WTC11 (cell line): ENCODE results near the gene MAN2B2. TPM values are rescaled to one million over a fixed set of nuclear protein-coding genes. Genes with fewer than 3 reads are reported as not detected.

Source experiments
- ATAC-seq: fragments of 200-7000 bp; cut with Tn5 transposase; 2 replicates; pipeline ENCODE4 v1.10.0; 2021; ENCODE audit warnings: mild to moderate bottlenecking, moderate library complexity
- CTCF ChIA-PET: fragments of 300-600 bp; sonication (Branson Sonifier 250); formaldehyde crosslinking; loops from one replicate; lab custom pipeline; 2021; ENCODE audit warnings: antibody characterized with exemption; lab: Charles Lee
- POLR2A ChIA-PET: fragments of 350-600 bp; sonication (Branson Sonifier 250); formaldehyde crosslinking; loops from one replicate; lab custom pipeline; 2021; ENCODE audit warnings: antibody characterized with exemption; lab: Charles Lee
- DNase-seq: peaks from one replicate; pipeline ENCODE4 v3.0.0; 2021; ENCODE audit warnings: low spot score
- H3K27ac Mint-ChIP-seq: 2 replicates; pipeline ENCODE4 v1.8.0; 2021; ENCODE audit warnings: mixed read lengths
- H3K27me3 Mint-ChIP-seq: 2 replicates; pipeline ENCODE4 v1.8.0; 2021; ENCODE audit warnings: low read depth, mild to moderate bottlenecking, moderate library complexity, mixed read lengths
- H3K36me3 Mint-ChIP-seq: 2 replicates; pipeline ENCODE4 v1.8.0; 2021; ENCODE audit warnings: mixed read lengths
- H3K4me1 Mint-ChIP-seq: 2 replicates; pipeline ENCODE4 v1.8.0; 2022; ENCODE audit warnings: mixed read lengths
- H3K4me3 Mint-ChIP-seq: 2 replicates; pipeline ENCODE4 v1.8.0; 2021; ENCODE audit warnings: mild to moderate bottlenecking, moderate library complexity, mixed read lengths
- H3K9me3 Mint-ChIP-seq: 2 replicates; pipeline ENCODE4 v1.8.0; 2021; ENCODE audit warnings: mixed read lengths
- ATF3 ChIP-seq: sonication (generic); formaldehyde crosslinking; conservative IDR thresholded peaks from 2 replicates; pipeline ENCODE4 v1.8.1; 2022; ENCODE audit warnings: mild to moderate bottlenecking, missing genetic modification reagents
- FOXP1 ChIP-seq: sonication (generic); formaldehyde crosslinking; IDR thresholded peaks from 2 replicates; pipeline ENCODE4 v1.8.0; 2022; ENCODE audit warnings: missing genetic modification reagents, mild to moderate bottlenecking, moderate library complexity, borderline replicate concordance
- FOXP4 ChIP-seq: sonication (generic); formaldehyde crosslinking; IDR thresholded peaks from 2 replicates; pipeline ENCODE4 v1.8.0; 2022; ENCODE audit warnings: mild to moderate bottlenecking, missing genetic modification reagents
- GABPB1 ChIP-seq: sonication (generic); formaldehyde crosslinking; IDR thresholded peaks from 2 replicates; pipeline ENCODE4 v1.8.1; 2023; ENCODE audit warnings: mild to moderate bottlenecking, missing genetic modification reagents
- GTF2I ChIP-seq: fragments of 250-450 bp; sonication (Bioruptor Pico); conservative IDR thresholded peaks from 2 replicates; pipeline ENCODE4 v1.4.0; 2021; ENCODE audit warnings: mild to moderate bottlenecking
- HMGA2 ChIP-seq: fragments of 250-450 bp; sonication (Bioruptor Pico); IDR thresholded peaks from 2 replicates; pipeline ENCODE4 v1.4.0; 2021; ENCODE audit warnings: mild to moderate bottlenecking, moderate library complexity
- MYBL2 ChIP-seq: sonication (generic); formaldehyde crosslinking; IDR thresholded peaks from 2 replicates; pipeline ENCODE4 v1.8.1; 2023; ENCODE audit warnings: mild to moderate bottlenecking, moderate library complexity, missing genetic modification reagents
- NR2C2 ChIP-seq: sonication (generic); formaldehyde crosslinking; IDR thresholded peaks from 2 replicates; pipeline ENCODE4 v1.8.0; 2022; ENCODE audit warnings: mild to moderate bottlenecking, missing genetic modification reagents
- RELA ChIP-seq: sonication (generic); formaldehyde crosslinking; IDR thresholded peaks from 2 replicates; pipeline ENCODE4 v1.8.1; 2022; ENCODE audit warnings: missing genetic modification reagents, mild to moderate bottlenecking, borderline replicate concordance
- SMAD4 ChIP-seq: sonication (generic); formaldehyde crosslinking; IDR thresholded peaks from 2 replicates; pipeline ENCODE4 v1.8.0; 2022; ENCODE audit warnings: mild to moderate bottlenecking, missing genetic modification reagents
- STAT6 ChIP-seq: sonication (generic); formaldehyde crosslinking; conservative IDR thresholded peaks from 2 replicates; pipeline ENCODE4 v1.8.1; 2023; ENCODE audit warnings: mild to moderate bottlenecking, low read depth, missing genetic modification reagents, moderate library complexity
- ZNF416 ChIP-seq: fragments of 250-450 bp; sonication (Bioruptor Pico); IDR thresholded peaks from 2 replicates; pipeline ENCODE4 v1.9.0; 2021; ENCODE audit warnings: mild to moderate bottlenecking, inconsistent platforms
- ZNF512 ChIP-seq: sonication (generic); formaldehyde crosslinking; IDR thresholded peaks from 2 replicates; pipeline ENCODE4 v1.8.1; 2022; ENCODE audit warnings: missing genetic modification reagents, borderline replicate concordance
- total RNA-seq: library from RNA; stranded (reverse); gene quantifications from 3 replicates; pipeline ENCODE4 v1.2.3, GENCODE V29; 2021
- TF ChIP-seq, protein P1 (sequence below): sonication (generic); formaldehyde crosslinking; IDR thresholded peaks from 2 replicates; pipeline ENCODE4 v1.8.1; 2023; ENCODE audit warnings: mild to moderate bottlenecking, moderate library complexity, missing genetic modification reagents
- TF ChIP-seq, protein P2 (sequence below): sonication (generic); formaldehyde crosslinking; IDR thresholded peaks from 2 replicates; pipeline ENCODE4 v1.8.1; 2023; ENCODE audit warnings: mild to moderate bottlenecking, missing genetic modification reagents, moderate library complexity

Gene MAN2B2
- total RNA-seq, 1 experiment from 2014 or later = 6.3 TPM

- TF ChIP-seq, protein P1, sequence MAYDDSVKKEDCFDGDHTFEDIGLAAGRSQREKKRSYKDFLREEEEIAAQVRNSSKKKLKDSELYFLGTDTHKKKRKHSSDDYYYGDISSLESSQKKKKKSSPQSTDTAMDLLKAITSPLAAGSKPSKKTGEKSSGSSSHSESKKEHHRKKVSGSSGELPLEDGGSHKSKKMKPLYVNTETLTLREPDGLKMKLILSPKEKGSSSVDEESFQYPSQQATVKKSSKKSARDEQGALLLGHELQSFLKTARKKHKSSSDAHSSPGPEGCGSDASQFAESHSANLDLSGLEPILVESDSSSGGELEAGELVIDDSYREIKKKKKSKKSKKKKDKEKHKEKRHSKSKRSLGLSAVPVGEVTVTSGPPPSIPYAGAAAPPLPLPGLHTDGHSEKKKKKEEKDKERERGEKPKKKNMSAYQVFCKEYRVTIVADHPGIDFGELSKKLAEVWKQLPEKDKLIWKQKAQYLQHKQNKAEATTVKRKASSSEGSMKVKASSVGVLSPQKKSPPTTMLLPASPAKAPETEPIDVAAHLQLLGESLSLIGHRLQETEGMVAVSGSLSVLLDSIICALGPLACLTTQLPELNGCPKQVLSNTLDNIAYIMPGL = no peak
- no peak for TF ChIP-seq GTF2I
Observed at GRCh38 chr4:6602289-6602688, 27.3 kb downstream of the MAN2B2 start (continued).

GRCh38 chr4:6603128-6603527 is 28.1 kb downstream of the MAN2B2 start:
- H3K9me3 Mint-ChIP-seq = peaks cover 13% of the 10 kb centered on the region; the same call in 1 of the 2 replicates
- peaks cover 7% of the 10 kb centered on the region; the same call in 1 of the 2 replicates for H3K27me3 Mint-ChIP-seq
- DNase-seq (no peak), ATAC-seq (peak; percentile 50; the same call in 1 of the 2 replicates)
- no peak overlapping the region for H3K27ac Mint-ChIP-seq
- H3K4me1 Mint-ChIP-seq = no peaks in the 10 kb centered on the region
- TF ChIP-seq MYBL2 = no peak
- no peak for TF ChIP-seq SMAD4 (CRISPR knock-in tag)
- TF ChIP-seq ZNF416 (CRISPR knock-in tag) = no peak
- TF ChIP-seq RELA (CRISPR knock-in tag) = no peak
- TF ChIP-seq STAT6 (CRISPR knock-in tag) = no peak
- TF ChIP-seq NR2C2 (CRISPR knock-in tag) = no peak
- TF ChIP-seq FOXP1 (CRISPR knock-in tag) = no peak
- TF ChIP-seq, protein P2, sequence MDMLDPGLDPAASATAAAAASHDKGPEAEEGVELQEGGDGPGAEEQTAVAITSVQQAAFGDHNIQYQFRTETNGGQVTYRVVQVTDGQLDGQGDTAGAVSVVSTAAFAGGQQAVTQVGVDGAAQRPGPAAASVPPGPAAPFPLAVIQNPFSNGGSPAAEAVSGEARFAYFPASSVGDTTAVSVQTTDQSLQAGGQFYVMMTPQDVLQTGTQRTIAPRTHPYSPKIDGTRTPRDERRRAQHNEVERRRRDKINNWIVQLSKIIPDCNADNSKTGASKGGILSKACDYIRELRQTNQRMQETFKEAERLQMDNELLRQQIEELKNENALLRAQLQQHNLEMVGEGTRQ (CRISPR knock-in tag) = no peak
- TF ChIP-seq GABPB1 (CRISPR knock-in tag) = no peak
- TF ChIP-seq FOXP4 (CRISPR knock-in tag) = no peak
- TF ChIP-seq HMGA2 (CRISPR knock-in tag) = no peak
- no peak for TF ChIP-seq ZNF512 (CRISPR knock-in tag)
- no peak for TF ChIP-seq ATF3 (CRISPR knock-in tag)
- ChIA-PET CTCF (interaction anchor here (1.8 kb wide), 1 partner anchor 55 kb away, joined by 4 read pairs; no protein-coding TSS in a partner anchor), POLR2A (interaction anchor here (0.6 kb wide), 1 partner anchor 234 kb away, joined by 3 read pairs; no protein-coding TSS in a partner anchor)
- peaks cover 16% of the 10 kb centered on the region for H3K36me3 Mint-ChIP-seq
- H3K4me3 Mint-ChIP-seq = no peak overlapping the region
